IMR-90 (cell line): ENCODE measurements around the gene LRRC70. TPM values are rescaled to one million over a fixed set of nuclear protein-coding genes. Genes with fewer than 3 reads are reported as not detected.

ENCODE experiments used
- ATAC-seq: fragments of 200-7000 bp; cut with Tn5 transposase; 2 replicates; pipeline ENCODE4 v1.9.1; 2020; ENCODE audit warnings: low read depth, mild to moderate bottlenecking, moderate library complexity
- BruUV-seq: library from RNA; stranded (reverse); fragments of 400-500 nt; replicated peaks from 2 replicates; lab custom pipeline; 2021; lab: Mats Ljungman, UMichigan
- CTCF ChIA-PET: fragments of 300-600 bp; formaldehyde crosslinking; extraction: SDS; loops from one replicate; lab custom pipeline; 2021; ENCODE audit warnings: antibody characterized with exemption; lab: Yijun Ruan, JAX
- POLR2A ChIA-PET: fragments of 300-600 bp; sonication (Branson Sonifier 250); formaldehyde crosslinking; loops from one replicate; lab custom pipeline; 2022; ENCODE audit warnings: antibody characterized with exemption; ENCODE audit not compliant: unreplicated experiment; lab: Charles Lee
- DNase-seq: peaks from one replicate; pipeline ENCODE4 v3.0.0; 2013
- H2AFZ ChIP-seq: replicated peaks from 2 replicates; pipeline ENCODE3; 2013; ENCODE audit warnings: low read length, mild to moderate bottlenecking; ENCODE audit not compliant: poor library complexity
- H2AK5ac ChIP-seq: 2 replicates; pipeline ENCODE4 v1.6.1; 2013; ENCODE audit warnings: low read depth, low read length, inconsistent platforms
- H2AK9ac ChIP-seq: replicated peaks from 2 replicates; pipeline ENCODE3; 2013; ENCODE audit warnings: mild to moderate bottlenecking, low read depth, low read length, moderate library complexity; ENCODE audit not compliant: poor library complexity
- H2BK120ac ChIP-seq: 2 replicates; pipeline ENCODE4 v1.6.1; 2013; ENCODE audit warnings: low read depth, low read length, inconsistent platforms
- H2BK15ac ChIP-seq: 3 replicates; pipeline ENCODE4 v1.6.1; 2013; ENCODE audit warnings: low read depth, low read length, inconsistent platforms
- H2BK20ac ChIP-seq: 2 replicates; pipeline ENCODE4 v1.6.1; 2013; ENCODE audit warnings: low read depth, mild to moderate bottlenecking, inconsistent platforms, low read length, moderate library complexity
- H2BK5ac ChIP-seq: 2 replicates; pipeline ENCODE4 v1.6.1; 2013; ENCODE audit warnings: mild to moderate bottlenecking, low read depth, low read length, inconsistent platforms; ENCODE audit not compliant: poor library complexity, severe bottlenecking
- H3K14ac ChIP-seq: replicated peaks from 2 replicates; pipeline ENCODE4 v1.6.1; 2013; ENCODE audit warnings: low read depth, low read length, inconsistent platforms
- H3K18ac ChIP-seq: 2 replicates; pipeline ENCODE4 v1.6.1; 2013; ENCODE audit warnings: low read depth, low read length, control low read depth
- H3K23ac ChIP-seq: 2 replicates; pipeline ENCODE4 v1.6.1; 2013; ENCODE audit warnings: low read depth, low read length, inconsistent platforms
- H3K27ac ChIP-seq: 2 replicates; pipeline ENCODE4 v1.5.1; 2013; ENCODE audit warnings: mild to moderate bottlenecking, control low read depth, low read length; ENCODE audit not compliant: insufficient read depth
- H3K27me3 ChIP-seq: 2 replicates; pipeline ENCODE4 v1.6.1; 2013; ENCODE audit warnings: low read length; ENCODE audit not compliant: control insufficient read depth, insufficient read depth
- H3K36me3 ChIP-seq: 2 replicates; pipeline ENCODE4 v1.6.1; 2013; ENCODE audit warnings: low read length, mixed read lengths; ENCODE audit not compliant: control insufficient read depth, insufficient read depth
- H3K4ac ChIP-seq: 2 replicates; pipeline ENCODE4 v1.6.1; 2013; ENCODE audit warnings: low read depth, low read length, inconsistent platforms
- H3K4me1 ChIP-seq: 2 replicates; pipeline ENCODE4 v1.6.1; 2013; ENCODE audit warnings: low read length, mixed read lengths; ENCODE audit not compliant: control insufficient read depth, insufficient read depth
- H3K4me2 ChIP-seq: 2 replicates; pipeline ENCODE4 v1.6.1; 2013; ENCODE audit warnings: low read depth, mild to moderate bottlenecking, control low read depth, low read length, moderate library complexity
- H3K4me3 ChIP-seq: 2 replicates; pipeline ENCODE4 v1.5.1; 2013; ENCODE audit warnings: low read depth, mild to moderate bottlenecking, control low read depth, low read length, moderate library complexity; ENCODE audit not compliant: insufficient read depth
- H3K56ac ChIP-seq: 2 replicates; pipeline ENCODE4 v1.6.1; 2013; ENCODE audit warnings: low read length, inconsistent platforms; ENCODE audit not compliant: insufficient read depth; ENCODE audit errors: extremely low read depth
- H3K79me1 ChIP-seq, 2 experiments: 2 replicates each; pipeline ENCODE4 v1.6.1; 2013; ENCODE audit warnings: low read length in 2 of 2, inconsistent platforms in 1 of 2, low read depth in 1 of 2
- H3K9ac ChIP-seq: 2 replicates; pipeline ENCODE4 v1.6.1; 2013; ENCODE audit warnings: low read depth, low read length, control low read depth
- H3K9me1 ChIP-seq: 2 replicates; pipeline ENCODE4 v1.6.1; 2013; ENCODE audit warnings: low read length, inconsistent platforms; ENCODE audit not compliant: insufficient read depth
- H3K9me3 ChIP-seq: 2 replicates; pipeline ENCODE4 v1.6.1; 2013; ENCODE audit warnings: low read length; ENCODE audit not compliant: control insufficient read depth, insufficient read depth
- H4K20me1 ChIP-seq: 2 replicates; pipeline ENCODE4 v1.6.1; 2013; ENCODE audit warnings: low read length, inconsistent platforms; ENCODE audit not compliant: insufficient read depth
- H4K5ac ChIP-seq: 2 replicates; pipeline ENCODE4 v1.6.1; 2013; ENCODE audit warnings: mild to moderate bottlenecking, low read depth, low read length, control low read depth
- H4K8ac ChIP-seq, 2 experiments: 2 replicates each; pipeline ENCODE4 v1.6.1; 2013; ENCODE audit warnings: low read depth in 2 of 2, low read length in 2 of 2, control low read depth in 1 of 2, inconsistent platforms in 1 of 2
- H4K91ac ChIP-seq: 2 replicates; pipeline ENCODE4 v1.6.1; 2013; ENCODE audit warnings: low read depth, low read length, inconsistent platforms; ENCODE audit not compliant: insufficient read depth
- MAZ ChIP-seq: IDR thresholded peaks from 2 replicates; pipeline ENCODE4 v1.6.1; 2012; ENCODE audit warnings: low read depth, mild to moderate bottlenecking, low read length, improper control_type of control experiment, moderate library complexity, borderline replicate concordance
- WGBS, 2 experiments: methylation state at CpG; one replicate each; pipeline versions ENCODE4 v1.1.5 to v1.1.7; 2013; ENCODE audit warnings: missing lambda C conversion rate in 2 of 2; ENCODE audit not compliant: insufficient read length in 1 of 2; ENCODE audit errors: extremely low coverage in 2 of 2; 5-methylcytosine and 5-hydroxymethylcytosine counted together
- dilution Hi-C: fragments of 300-500 bp; cut with HindIII; formaldehyde crosslinking; loops from one replicate; pipeline ENCODE4 v1.14.3; 2018; ENCODE audit warnings: low sequenced_read_pairs; ENCODE audit not compliant: unreplicated experiment
- in situ Hi-C: fragments of 300-500 bp; cut with MboI; formaldehyde crosslinking; loops from 3 replicates; pipeline ENCODE4 v1.14.3; 2019; ENCODE audit warnings: low sequenced_read_pairs, inconsistent platforms, mixed read lengths
- intact Hi-C: fragments of 100-400 bp; cut with micrococcal nuclease; formaldehyde crosslinking; loops from 2 replicates; pipeline ENCODE4 v1.10.0; 2022
- polyA plus RNA-seq, 3 experiments: library from polyadenylated mRNA; depleted of rRNA; stranded (reverse); fragments of >200 nt; gene quantifications; 2 replicates each; pipeline ENCODE4 v1.2.3, GENCODE V29; 2012; ENCODE audit warnings: low replicate concordance in 1 of 3
- total RNA-seq: library from RNA; depleted of rRNA; stranded (reverse); fragments of >200 nt; gene quantifications from 2 replicates; pipeline ENCODE4 v1.2.3, GENCODE V29; 2012

Gene LRRC70
- total and polyA plus RNA-seq, 2 of the 4 experiments (the other 2 are of a cell fraction), result 0.19 to 0.36 TPM

GRCh38 chr5:62605638-62606037, 27.0 kb downstream of the LRRC70 start:
- Histone ChIP-seq H3K9ac (no peak overlapping the region), H4K8ac (no peak overlapping the region), H3K4me3 (no peak overlapping the region), H2BK5ac (no peak overlapping the region), H2AFZ (no peak overlapping the region), H3K23ac (no peak overlapping the region), H3K36me3 (peaks cover 8% of the 10 kb centered on the region), H3K4me2 (no peak overlapping the region), H3K79me1 (no peaks in the 10 kb centered on the region), H2BK15ac (no peak overlapping the region), H3K14ac (no peak overlapping the region), H2AK5ac (no peak overlapping the region), H3K4me1 (no peaks in the 10 kb centered on the region), H4K20me1 (no peaks in the 10 kb centered on the region), H2BK20ac (no peak overlapping the region), H3K4ac (no peak overlapping the region), H4K5ac (no peak overlapping the region), H3K9me3 (no peaks in the 10 kb centered on the region), H3K9me1 (0 out of 2 replicates have a peak, but pooled peaks cover 4% of the 10 kb centered on the region), H2BK120ac (no peak overlapping the region), H3K27me3 (no peaks in the 10 kb centered on the region), H4K91ac (no peak overlapping the region), H3K56ac (no peak overlapping the region), H3K27ac (no peak overlapping the region), H2AK9ac (no peak overlapping the region), H3K18ac (no peak overlapping the region)
- dilution Hi-C loops, result no loop called here
- TF ChIP-seq MAZ, result no peak
- ChIA-PET POLR2A (no interaction called here), CTCF (interaction anchor here (0.5 kb wide), 1 partner anchor 34 kb away, joined by 8 read pairs; no protein-coding TSS in a partner anchor)
- no peak for DNase-seq
- intact Hi-C loops, result no loop called here
- 80% methylated on average over 1 of the region's 4 CpGs; no CpG with 5 or more reads in 1 of the 2 experiments for WGBS, 2 experiments
- in situ Hi-C loops, result no loop called here
- BruUV-seq, result no TSS peak
- ATAC-seq, result no peak
